Measurements from ENCODE around the gene KLC1.
A peak's percentile ranks its signal among the peaks of the same experiment; 100 is the strongest.
"Not testable (repeated sequence)": the region's sequence is repeated elsewhere in the genome, so short reads cannot be mapped to it uniquely, and the experiment has no call there.

KLC1 gene

GRCh38 chr14:103687712-103688111 lies 58.7 kb downstream of the KLC1 start:
- no peak overlapping the region for H3K27ac ChIP-seq

DNA sequence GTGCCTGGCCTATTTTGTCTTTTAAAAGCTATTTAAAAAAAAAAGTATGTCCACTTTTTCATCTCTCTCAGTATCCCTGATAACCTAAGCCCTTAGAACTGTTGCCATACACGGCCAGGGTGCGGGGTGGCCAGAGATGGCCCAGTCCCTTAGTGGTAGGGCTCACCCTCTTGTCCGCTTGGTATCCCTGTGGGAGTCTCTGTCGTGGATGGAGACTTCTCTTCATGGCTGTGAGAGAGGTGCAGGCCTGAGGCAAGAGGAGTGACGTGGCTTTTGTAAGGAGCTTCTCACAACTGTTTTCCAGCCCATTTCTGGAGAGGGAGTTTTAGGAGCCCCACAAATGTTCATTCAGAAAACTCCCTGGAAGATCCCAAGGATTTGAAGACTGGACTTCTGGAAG lies 59.4 kb downstream of the KLC1 start:
- DNase-seq (ENCODE audit: low read depth, low spot score), result no peak
- peak overlapping the region; percentile 12 for H3K27ac ChIP-seq

More at GRCh38 chr14:103687712-103688111, 58.7 kb downstream of the KLC1 start:
- DNase-seq (ENCODE audit: low read depth, low spot score), result no peak

DNA sequence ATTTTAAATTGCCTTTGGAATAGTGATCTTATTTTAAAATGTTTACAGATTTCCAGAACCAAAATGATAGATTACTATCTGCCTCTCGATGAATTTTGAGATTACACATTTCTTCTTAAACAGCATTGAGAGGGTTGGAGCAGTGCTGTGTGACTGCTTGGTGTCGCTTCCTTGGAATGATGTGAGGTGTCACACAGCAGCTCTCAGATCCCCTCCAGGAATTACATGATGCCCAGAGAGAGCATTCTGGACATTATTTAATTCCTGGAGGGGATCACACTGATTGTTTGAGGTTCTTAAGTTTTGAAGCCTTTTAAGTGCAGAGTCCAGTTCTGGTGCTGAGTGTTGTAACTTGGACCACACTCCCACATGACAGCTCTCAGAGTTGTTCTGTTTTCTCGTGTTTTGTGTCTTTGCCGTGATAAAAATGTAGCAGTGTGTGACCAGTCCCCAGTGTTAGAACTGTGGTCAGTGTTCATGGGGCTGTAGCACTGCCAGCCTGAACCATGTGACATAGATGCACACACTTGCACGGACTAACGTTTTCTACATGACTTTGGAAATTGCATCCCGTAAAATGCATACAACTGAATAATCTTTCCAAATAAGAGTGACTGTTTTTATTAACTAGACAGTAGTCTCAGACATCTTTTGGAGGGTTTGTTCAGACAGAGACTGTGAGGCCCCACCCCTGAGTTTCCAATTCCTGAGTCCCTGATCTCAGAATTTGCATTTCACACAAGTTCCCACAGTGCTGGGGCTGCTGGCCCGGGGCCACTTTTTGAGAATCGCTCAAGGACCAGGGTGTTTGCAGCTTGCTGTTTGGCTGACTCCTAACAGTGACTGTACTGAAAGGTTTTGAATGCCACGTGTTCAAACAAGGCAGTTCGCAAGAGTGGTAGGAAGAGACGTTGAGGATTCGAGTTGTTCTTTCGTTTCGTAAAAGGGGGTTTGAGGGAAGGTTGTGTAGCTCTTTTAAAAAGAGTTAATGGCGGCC lies 60.2 kb downstream of the KLC1 start:
- H3K27ac ChIP-seq, result peak overlapping the region; percentile 12
- DNase-seq (ENCODE audit: low read depth, low spot score), result no peak

DNA sequence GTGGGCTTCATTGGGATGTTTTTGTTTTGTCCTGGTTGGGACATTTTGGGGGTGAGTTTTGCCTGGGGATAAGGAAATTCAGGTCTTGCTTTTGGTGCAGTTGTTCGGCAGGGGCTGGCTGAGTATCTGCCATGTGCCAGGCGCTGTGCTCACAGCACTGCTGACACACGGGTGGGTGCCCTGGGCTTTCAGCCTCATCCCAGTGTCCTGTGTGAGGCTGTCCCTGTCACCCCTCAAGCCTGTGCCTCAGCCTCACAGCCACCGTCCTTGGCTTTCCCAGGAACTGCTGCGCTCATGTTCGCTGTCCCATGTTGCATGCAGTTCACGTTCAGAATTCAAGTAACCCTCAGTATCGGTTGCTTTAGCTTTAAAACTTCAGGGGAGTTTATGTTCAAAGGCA lies 61.3 kb downstream of the KLC1 start:
- H3K27ac ChIP-seq, result no peak overlapping the region
- DNase-seq (ENCODE audit: low read depth, low spot score), result no peak

DNA sequence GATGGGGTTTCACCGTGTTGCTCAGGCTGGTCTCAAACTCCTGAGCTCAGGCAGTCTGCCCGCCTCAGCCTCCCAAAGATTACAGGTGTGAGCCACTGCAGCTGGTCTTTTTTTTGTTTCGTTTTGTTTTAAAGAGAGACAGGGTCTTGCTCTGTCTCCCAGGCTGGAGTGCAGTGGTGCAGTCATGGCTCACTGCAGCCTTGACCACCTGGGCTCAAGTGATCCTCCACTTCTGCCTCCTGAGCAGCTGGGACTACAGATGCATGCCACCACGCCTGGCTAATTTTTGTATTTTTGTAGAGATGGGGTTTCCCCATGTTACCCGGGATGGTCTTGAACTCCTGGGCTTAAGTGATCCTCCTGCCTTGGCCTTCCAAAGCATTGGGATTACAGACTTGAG lies 62.6 kb downstream of the KLC1 start:
- H3K27ac ChIP-seq; DNase-seq (ENCODE audit: low read depth, low spot score): not testable (repeated sequence)

DNA sequence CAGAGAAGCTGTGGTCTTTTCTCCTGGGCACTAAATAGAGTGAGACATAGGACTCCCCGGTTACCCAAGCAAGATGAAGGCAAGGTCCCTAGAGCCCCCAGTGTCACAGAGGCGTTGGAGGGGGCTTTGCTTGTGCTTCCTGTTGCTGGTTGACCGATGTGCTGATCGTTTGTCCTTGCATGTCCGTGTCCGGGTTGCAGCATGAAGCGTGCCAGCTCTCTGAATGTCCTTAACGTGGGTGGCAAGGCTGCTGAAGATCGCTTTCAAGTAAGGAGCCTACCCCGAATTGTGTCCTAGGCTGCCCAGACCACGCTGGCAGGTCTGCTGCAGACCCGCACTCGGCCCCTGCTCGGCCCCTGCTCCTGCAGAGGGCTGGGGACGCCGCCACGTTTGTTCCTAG lies 63.1 kb downstream of the KLC1 start:
- peak overlapping the region; percentile 63 for H3K27ac ChIP-seq
- no peak for DNase-seq (ENCODE audit: low read depth, low spot score)

GRCh38 chr14:103692871-103693270 lies 63.9 kb downstream of the KLC1 start:
- no peak for DNase-seq (ENCODE audit: low read depth, low spot score)
- H3K27ac ChIP-seq, result peak overlapping the region; percentile 63

DNA sequence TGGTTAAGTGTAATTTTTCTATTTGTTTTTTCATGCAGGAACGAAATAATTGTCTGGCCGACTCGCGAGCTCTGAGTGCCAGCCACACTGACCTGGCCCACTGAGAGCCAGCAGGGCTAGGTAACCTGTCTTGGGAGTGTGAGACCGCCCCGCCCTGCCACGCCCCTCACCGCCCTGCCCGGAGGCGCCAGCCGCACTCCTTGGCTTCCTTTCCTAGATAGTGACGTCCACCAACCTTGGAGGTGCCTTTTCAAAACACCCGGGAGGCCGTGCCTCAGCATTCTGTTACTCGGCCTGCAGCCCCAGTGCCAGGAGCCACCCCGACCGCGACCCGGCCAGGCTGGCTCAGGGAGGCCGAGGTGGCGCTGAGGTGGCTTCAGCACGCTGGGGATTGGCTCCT lies 64.5 kb downstream of the KLC1 start:
- H3K27ac ChIP-seq, result peak overlapping the region; percentile 63
- peak; percentile 12 for DNase-seq (ENCODE audit: low read depth, low spot score)

GRCh38 chr14:103694572-103695026 lies 65.6 kb downstream of the KLC1 start:
- H3K27ac ChIP-seq, result no peak overlapping the region
- DNase-seq (ENCODE audit: low read depth, low spot score), result no peak

- no peak for DNase-seq (ENCODE audit: low read depth, low spot score)
- no peak overlapping the region for H3K27ac ChIP-seq
Observed at GRCh38 chr14:103695296-103696069, 66.5 kb downstream of the KLC1 start.

DNA sequence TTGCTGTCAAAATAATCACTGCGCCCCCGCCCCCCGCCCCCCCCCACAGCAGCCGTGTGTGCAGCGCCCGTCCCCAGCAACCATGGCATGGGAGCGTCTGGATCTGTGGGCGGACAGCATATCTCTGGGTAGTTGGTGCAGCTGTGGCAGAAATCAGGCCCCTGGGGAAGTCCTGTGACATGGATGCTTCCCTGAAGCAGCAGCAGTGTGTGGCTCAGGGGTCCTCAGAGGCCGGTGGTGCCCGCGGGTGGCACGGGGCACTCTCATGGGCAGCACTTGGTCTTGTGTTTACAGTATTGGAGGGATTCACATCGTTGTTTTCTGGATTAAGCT lies 67.0 kb downstream of the KLC1 start:
- no peak overlapping the region for H3K27ac ChIP-seq
- DNase-seq (ENCODE audit: low read depth, low spot score), result no peak

DNA sequence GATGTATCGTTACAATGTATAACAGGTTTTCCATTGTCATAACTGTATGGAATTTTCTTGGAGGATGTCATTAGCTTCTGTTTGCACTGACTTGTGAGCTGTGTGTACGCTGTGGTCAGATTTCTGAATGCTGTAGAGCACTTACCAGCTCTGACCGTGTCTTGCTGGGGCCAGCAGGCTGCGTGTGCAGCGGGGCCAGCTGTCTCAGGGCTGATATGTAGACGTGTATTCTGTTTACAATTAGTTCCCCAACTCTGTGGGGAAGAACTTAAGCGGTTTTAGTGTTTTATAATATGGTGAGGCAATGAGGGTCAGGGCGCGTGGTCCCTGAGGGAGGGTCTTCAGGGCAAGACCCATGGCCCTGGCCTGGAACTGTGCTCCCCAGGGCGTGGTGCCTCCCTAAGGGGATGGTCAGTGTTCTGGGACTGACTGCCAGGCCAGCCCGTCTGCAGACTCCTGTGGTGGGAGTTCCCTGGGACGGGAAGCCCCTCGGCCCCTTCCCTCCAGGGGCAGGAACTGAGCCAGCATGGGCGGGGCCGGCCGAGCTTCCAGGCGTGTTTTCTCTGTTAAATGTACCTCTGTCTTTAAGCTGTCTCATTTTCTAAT lies 67.6 kb downstream of the KLC1 start:
- DNase-seq (ENCODE audit: low read depth, low spot score), result no peak
- H3K27ac ChIP-seq, result no peak overlapping the region

DNA sequence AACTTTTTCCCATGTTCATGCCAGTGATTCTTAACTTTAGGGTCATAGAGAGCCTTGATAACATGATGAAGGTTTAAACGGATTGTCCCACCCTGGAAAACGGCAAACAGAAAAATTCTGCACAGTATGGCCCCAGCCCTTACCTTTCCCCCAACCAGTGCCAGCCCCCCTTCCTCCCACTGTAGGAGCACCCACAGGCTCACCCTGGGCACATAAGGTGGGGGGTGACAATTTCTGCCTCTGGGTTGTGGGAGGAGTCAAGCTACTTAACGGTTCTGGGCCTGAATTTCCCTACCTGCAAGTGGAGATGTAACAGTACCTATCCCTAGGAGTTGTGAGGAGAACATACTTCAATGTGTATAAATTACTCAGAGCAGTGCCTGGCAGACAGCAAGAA lies 68.2 kb downstream of the KLC1 start:
- no peak for DNase-seq (ENCODE audit: low read depth, low spot score)
- no peak overlapping the region for H3K27ac ChIP-seq

- H3K27ac ChIP-seq, result peak overlapping the region; percentile 49
- DNase-seq (ENCODE audit: low read depth, low spot score), result no peak
Observed at GRCh38 chr14:103697603-103698379, 68.8 kb downstream of the KLC1 start.

- H3K27ac ChIP-seq, result peak overlapping the region; percentile 49
- DNase-seq (ENCODE audit: low read depth, low spot score), result peak; percentile 33
Observed at GRCh38 chr14:103698380-103699260, 69.6 kb downstream of the KLC1 start.

- no peak for DNase-seq (ENCODE audit: low read depth, low spot score)
- H3K27ac ChIP-seq, result no peak overlapping the region
Observed at GRCh38 chr14:103699261-103699661, 70.2 kb downstream of the KLC1 start.

GRCh38 chr14:103699901-103700752 lies 71.1 kb downstream of the KLC1 start:
- no peak for DNase-seq (ENCODE audit: low read depth, low spot score)
- H3K27ac ChIP-seq, result no peak overlapping the region

Measured in epithelial cell of prostate (primary cell).